Measurements from ENCODE around the gene IL9. TPM values are rescaled to one million over a fixed set of nuclear protein-coding genes. Genes with fewer than 3 reads are reported as not detected.

Gene IL9
- total RNA-seq, 1 donor, result not detected

DNA sequence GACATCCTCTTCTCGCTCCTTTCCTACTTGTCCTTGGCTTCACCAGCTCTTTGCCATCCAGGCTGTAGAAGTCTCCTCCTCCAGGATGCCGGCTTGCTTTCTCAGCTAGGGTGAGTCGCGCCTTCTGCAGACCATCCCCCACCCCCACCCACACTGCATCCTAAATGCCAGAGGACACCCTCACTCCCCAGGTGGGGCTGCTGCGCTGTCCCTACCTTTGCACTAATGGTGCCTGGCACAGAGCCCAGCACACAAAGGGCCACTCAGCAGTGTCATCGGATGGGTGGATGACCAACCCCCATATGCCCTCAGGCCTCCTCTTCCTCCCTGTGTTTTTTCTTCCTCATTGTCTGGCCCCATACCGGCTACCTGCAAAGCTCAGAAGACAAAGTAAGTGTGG, 14.8 kb downstream of the IL9 start:
- TF ChIP-seq, protein P1, sequence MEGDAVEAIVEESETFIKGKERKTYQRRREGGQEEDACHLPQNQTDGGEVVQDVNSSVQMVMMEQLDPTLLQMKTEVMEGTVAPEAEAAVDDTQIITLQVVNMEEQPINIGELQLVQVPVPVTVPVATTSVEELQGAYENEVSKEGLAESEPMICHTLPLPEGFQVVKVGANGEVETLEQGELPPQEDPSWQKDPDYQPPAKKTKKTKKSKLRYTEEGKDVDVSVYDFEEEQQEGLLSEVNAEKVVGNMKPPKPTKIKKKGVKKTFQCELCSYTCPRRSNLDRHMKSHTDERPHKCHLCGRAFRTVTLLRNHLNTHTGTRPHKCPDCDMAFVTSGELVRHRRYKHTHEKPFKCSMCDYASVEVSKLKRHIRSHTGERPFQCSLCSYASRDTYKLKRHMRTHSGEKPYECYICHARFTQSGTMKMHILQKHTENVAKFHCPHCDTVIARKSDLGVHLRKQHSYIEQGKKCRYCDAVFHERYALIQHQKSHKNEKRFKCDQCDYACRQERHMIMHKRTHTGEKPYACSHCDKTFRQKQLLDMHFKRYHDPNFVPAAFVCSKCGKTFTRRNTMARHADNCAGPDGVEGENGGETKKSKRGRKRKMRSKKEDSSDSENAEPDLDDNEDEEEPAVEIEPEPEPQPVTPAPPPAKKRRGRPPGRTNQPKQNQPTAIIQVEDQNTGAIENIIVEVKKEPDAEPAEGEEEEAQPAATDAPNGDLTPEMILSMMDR (IDR thresholded peaks at IDR 0.05; ENCODE audit: insufficient read depth, low read depth, low read length), result no peak
- DNase-seq (ENCODE audit: low read depth), result no peak
- H3K4me3 ChIP-seq (ENCODE audit: low read depth, low read length), result no peak overlapping the region

DNA sequence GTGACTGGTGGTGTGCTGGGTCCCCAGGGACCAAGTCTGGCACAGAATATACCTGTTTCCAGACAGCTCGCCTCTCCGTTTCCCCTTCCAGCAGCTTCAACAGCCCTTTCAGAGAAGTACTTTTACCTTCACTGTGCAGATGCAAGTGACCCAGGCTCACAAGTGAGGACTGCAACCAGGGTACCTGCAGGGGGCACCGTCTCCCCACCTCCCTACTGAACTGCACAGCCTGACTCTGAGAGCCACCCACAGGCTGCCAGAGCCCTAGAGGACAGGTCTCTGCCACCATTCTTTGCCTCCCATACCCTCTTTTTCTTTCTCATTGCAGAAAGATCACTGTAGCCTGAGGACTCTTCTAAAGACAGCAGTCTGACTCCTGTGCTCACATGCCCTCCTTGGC, 15.4 kb downstream of the IL9 start:
- TF ChIP-seq, protein P1 (IDR thresholded peaks at IDR 0.05; ENCODE audit: insufficient read depth, low read depth, low read length), result peak; percentile 31
- DNase-seq (ENCODE audit: low read depth), result no peak

DNA sequence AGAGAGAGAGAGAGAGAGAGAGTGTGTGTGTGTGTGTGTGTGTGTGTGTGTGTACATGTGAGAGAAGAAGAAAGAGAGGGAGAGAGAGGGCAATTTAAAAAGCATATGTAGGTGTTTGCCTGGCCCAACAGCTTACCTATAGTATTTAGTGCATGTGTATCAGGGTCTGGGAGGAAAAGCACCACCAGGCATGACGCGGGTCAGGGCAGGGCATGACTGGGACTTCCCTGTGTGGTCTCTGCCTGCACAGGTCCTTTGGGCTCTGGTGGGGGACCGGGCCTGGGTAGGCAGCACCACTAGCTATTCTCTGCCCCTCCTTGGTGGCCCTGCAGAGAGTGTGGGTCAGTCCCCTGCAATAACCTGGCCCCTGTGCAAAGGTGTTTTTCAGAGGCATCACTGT, 16.1 kb downstream of the IL9 start:
- no peak overlapping the region for H3K4me3 ChIP-seq (ENCODE audit: low read depth, low read length)
- no peak for DNase-seq (ENCODE audit: low read depth)
- TF ChIP-seq, protein P1 (IDR thresholded peaks at IDR 0.05; ENCODE audit: insufficient read depth, low read depth, low read length), result no peak

More for the DNA sequence above, 15.4 kb downstream of the IL9 start:
- H3K4me3 ChIP-seq (ENCODE audit: low read depth, low read length), result no peak overlapping the region

DNA sequence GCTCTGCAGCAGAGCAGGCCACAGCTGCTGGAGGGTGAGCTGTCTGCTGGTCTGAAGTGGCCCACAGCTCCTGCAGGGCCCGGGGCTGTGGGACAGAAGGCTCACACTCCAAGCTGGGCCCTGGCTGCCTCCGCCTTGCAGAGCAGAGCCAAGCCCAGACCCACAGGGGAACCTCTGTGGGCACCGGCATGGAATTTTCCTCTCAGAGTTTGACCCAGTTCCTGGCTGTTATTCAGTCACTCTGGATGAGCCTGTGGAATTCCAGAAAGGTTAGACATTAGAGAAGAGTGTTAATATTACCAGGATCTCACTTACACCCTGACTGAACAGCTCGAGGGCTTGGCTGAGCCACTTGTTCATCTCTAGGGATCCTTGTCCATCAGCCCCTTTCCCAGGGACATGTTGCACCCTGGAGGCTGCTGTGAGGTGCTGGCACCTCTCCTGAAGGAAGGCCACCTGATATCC, 17.5 kb downstream of the IL9 start:
- no peak overlapping the region for H3K4me3 ChIP-seq (ENCODE audit: low read depth, low read length)
- no peak for DNase-seq (ENCODE audit: low read depth)
- TF ChIP-seq, protein P1 (IDR thresholded peaks at IDR 0.05; ENCODE audit: insufficient read depth, low read depth, low read length), result no peak

DNA sequence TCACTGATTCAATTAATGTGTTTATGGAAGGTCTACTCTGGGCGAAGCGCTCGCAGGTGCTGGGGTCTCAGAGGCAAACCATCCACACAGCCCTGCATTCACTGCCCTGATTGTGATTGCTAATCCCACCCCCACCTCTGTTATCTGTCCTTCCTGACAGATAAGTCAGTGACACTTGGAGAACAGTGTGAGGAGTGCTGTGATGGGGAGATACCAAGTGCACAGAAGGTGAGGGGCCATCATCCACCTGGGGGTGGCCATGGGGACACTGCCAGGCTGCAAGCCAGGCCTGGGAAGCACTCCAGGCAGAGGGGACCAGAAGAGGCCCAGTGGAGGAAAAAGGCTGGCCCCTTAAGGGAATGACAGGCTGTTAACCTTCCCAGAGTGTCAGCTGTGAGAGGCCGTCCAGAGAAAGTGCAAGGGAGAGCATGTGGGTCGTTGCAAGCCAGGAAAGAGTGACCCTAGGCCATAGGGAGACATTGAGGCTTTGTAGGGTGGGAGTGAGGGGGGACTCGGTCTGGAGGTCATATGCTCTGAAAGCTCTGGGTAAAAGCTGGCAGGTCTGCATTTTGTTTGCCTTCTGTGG, 18.0 kb downstream of the IL9 start:
- no peak overlapping the region for H3K4me3 ChIP-seq (ENCODE audit: low read depth, low read length)
- no peak for DNase-seq (ENCODE audit: low read depth)
- TF ChIP-seq, protein P1 (IDR thresholded peaks at IDR 0.05; ENCODE audit: insufficient read depth, low read depth, low read length), result no peak

DNA sequence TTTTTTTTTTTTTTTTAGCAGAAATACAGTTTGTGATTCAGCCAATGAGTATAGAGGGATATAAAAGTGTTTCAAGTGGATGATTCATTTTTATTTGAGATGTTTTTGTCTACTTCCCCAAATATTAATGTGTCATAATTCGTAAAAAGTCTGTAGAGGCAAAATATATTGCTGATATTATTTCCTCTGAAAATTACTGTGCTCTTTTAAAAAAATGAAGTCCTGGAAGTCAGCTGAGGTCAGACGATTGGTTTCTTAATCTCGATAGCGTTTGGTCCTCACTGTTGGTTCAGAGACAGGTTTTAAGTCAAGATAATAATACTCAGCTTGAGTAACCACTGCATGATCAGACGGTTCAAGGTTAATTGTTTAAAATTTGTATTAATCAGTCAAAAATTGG, 19.5 kb downstream of the IL9 start:
- TF ChIP-seq, protein P1 (IDR thresholded peaks at IDR 0.05; ENCODE audit: insufficient read depth, low read depth, low read length), result no peak
- H3K4me3 ChIP-seq (ENCODE audit: low read depth, low read length), result no peak overlapping the region
- no peak for DNase-seq (ENCODE audit: low read depth)

DNA sequence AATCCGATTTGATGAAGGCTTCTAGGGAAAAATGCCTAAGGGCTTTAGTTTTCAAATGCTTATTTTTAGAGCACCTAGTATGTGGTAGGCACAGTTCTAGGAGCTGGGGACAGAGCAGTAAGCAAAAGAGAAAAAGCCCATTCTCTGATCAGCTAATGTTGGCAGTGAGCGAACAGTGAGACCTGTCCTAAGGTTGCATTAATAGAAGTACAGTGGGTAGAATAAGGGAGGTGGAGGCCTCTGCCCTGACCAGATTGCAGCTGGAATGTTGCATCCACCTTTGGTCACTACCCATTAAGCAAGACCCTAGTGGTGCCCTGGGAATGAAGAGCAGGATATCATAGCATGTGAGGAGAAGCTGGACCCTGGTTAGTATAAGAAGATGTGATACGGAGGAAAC, 20.1 kb downstream of the IL9 start:
- no peak overlapping the region for H3K4me3 ChIP-seq (ENCODE audit: low read depth, low read length)
- TF ChIP-seq, protein P1 (IDR thresholded peaks at IDR 0.05; ENCODE audit: insufficient read depth, low read depth, low read length), result no peak
- DNase-seq (ENCODE audit: low read depth), result no peak
